Endothelial cell (in vitro differentiated cells): ENCODE results near the gene SAMD8. TPM values are rescaled to one million over a fixed set of nuclear protein-coding genes. Genes with fewer than 3 reads are reported as not detected.
"Not testable (repeated sequence)": the region's sequence is repeated elsewhere in the genome, so short reads cannot be mapped to it uniquely, and the experiment has no call there.

Experiments
- DNase-seq: peaks from one replicate; pipeline ENCODE4 v3.0.0; 2021; ENCODE audit warnings: low spot score
- H3K27ac Mint-ChIP-seq: one replicate; pipeline ENCODE4 v1.8.0; 2021; ENCODE audit warnings: mixed read lengths, inconsistent platforms; ENCODE audit not compliant: unreplicated experiment
- H3K27me3 Mint-ChIP-seq: one replicate; pipeline ENCODE4 v1.8.0; 2021; ENCODE audit warnings: mild to moderate bottlenecking, moderate library complexity, mixed read lengths, inconsistent platforms; ENCODE audit not compliant: unreplicated experiment
- H3K36me3 Mint-ChIP-seq: one replicate; pipeline ENCODE4 v1.8.0; 2021; ENCODE audit warnings: mild to moderate bottlenecking, low read depth, mixed read lengths, inconsistent platforms; ENCODE audit not compliant: unreplicated experiment
- H3K4me1 Mint-ChIP-seq: one replicate; pipeline ENCODE4 v1.8.0; 2021; ENCODE audit warnings: mild to moderate bottlenecking, mixed read lengths, inconsistent platforms; ENCODE audit not compliant: unreplicated experiment
- H3K4me3 Mint-ChIP-seq: one replicate; pipeline ENCODE4 v1.8.0; 2021; ENCODE audit warnings: mild to moderate bottlenecking, mixed read lengths, inconsistent platforms; ENCODE audit not compliant: unreplicated experiment
- H3K9me3 Mint-ChIP-seq: one replicate; pipeline ENCODE4 v1.8.0; 2021; ENCODE audit warnings: mixed read lengths, inconsistent platforms; ENCODE audit not compliant: unreplicated experiment
- CTCF ChIP-seq: fragments of 200-600 bp; sonication (generic); IDR thresholded peaks from one replicate; pipeline ENCODE4 v1.5.0; 2021; ENCODE audit warnings: antibody characterized with exemption; ENCODE audit not compliant: unreplicated experiment
- total RNA-seq: library from RNA; stranded (reverse); fragmentation: NEBNext Ultra II Directional; extraction: Animal tissue kit (Norgen Biotek cat#: 25700); gene quantifications from one replicate; pipeline ENCODE4 v1.2.1, GENCODE V29; 2021; ENCODE audit not compliant: unreplicated experiment

Gene SAMD8
- total RNA-seq, 1 donor from 2014 or later: 29.0 TPM

- DNase-seq: peak; percentile 94
- peak within 1 kb of the TSS; percentile 97 for H3K4me3 Mint-ChIP-seq
Measured at GRCh38 chr10:75210282-75211006, 99.0 kb downstream of the SAMD8 start, which contains the start of gene VDAC2. VDAC2 (plus strand) TSS chr10:75210796; CDS start chr10:75211159, 363 bp downstream.

GRCh38 chr10:75211007-75211691 lies 99.7 kb downstream of the SAMD8 start:
- H3K27me3 Mint-ChIP-seq: peaks cover 6% of the 10 kb centered on the region
- H3K36me3 Mint-ChIP-seq: peaks cover 23% of the 10 kb centered on the region
- peak overlapping the region; percentile 91 for H3K27ac Mint-ChIP-seq
- peaks cover 21% of the 10 kb centered on the region for H3K4me1 Mint-ChIP-seq
- no peak for DNase-seq
- TF ChIP-seq CTCF: no peak
- no peaks in the 10 kb centered on the region for H3K9me3 Mint-ChIP-seq
- peak overlapping the region; percentile 95 for H3K4me3 Mint-ChIP-seq

More at GRCh38 chr10:75210282-75211006, 99.0 kb downstream of the SAMD8 start, which contains the start of gene VDAC2:
- no peaks in the 10 kb centered on the region for H3K9me3 Mint-ChIP-seq
- H3K27me3 Mint-ChIP-seq: peaks cover 6% of the 10 kb centered on the region
- peaks cover 21% of the 10 kb centered on the region for H3K4me1 Mint-ChIP-seq
- H3K27ac Mint-ChIP-seq: peak within 1 kb of the TSS; percentile 99
- peaks cover 19% of the 10 kb centered on the region for H3K36me3 Mint-ChIP-seq
- TF ChIP-seq CTCF: no peak

GRCh38 chr10:75212343-75212742 lies 100.9 kb downstream of the SAMD8 start:
- Mint-ChIP-seq H3K9me3 (no peaks in the 10 kb centered on the region), H3K27me3 (peaks cover 6% of the 10 kb centered on the region), H3K27ac (peak overlapping the region; percentile 91), H3K36me3 (peaks cover 29% of the 10 kb centered on the region), H3K4me3 (peak overlapping the region; percentile 95), H3K4me1 (peaks cover 21% of the 10 kb centered on the region)
- no peak for DNase-seq
- no peak for TF ChIP-seq CTCF

- Mint-ChIP-seq H3K4me1 (peaks cover 28% of the 10 kb centered on the region), H3K27me3 (no peaks in the 10 kb centered on the region), H3K36me3 (peaks cover 40% of the 10 kb centered on the region), H3K4me3 (peak overlapping the region; percentile 33), H3K27ac (no peak overlapping the region), H3K9me3 (no peaks in the 10 kb centered on the region)
- no peak for DNase-seq
- TF ChIP-seq CTCF: no peak
Measured at GRCh38 chr10:75220274-75220673, 108.8 kb downstream of the SAMD8 start.

GRCh38 chr10:75221492-75221891 lies 110.0 kb downstream of the SAMD8 start:
- not testable (repeated sequence) for H3K27me3 Mint-ChIP-seq, H3K4me3 Mint-ChIP-seq, H3K9me3 Mint-ChIP-seq, H3K27ac Mint-ChIP-seq, DNase-seq
- H3K36me3 Mint-ChIP-seq: peaks cover 37% of the 10 kb centered on the region
- H3K4me1 Mint-ChIP-seq: peaks cover 39% of the 10 kb centered on the region
